ENCODE measurements around the gene LDLRAP1. TPM values are rescaled to one million over a fixed set of nuclear protein-coding genes. Genes with fewer than 3 reads are reported as not detected.

The LDLRAP1 gene
- total RNA-seq, 1 experiment from 2014 or later = 26.0 TPM

DNA sequence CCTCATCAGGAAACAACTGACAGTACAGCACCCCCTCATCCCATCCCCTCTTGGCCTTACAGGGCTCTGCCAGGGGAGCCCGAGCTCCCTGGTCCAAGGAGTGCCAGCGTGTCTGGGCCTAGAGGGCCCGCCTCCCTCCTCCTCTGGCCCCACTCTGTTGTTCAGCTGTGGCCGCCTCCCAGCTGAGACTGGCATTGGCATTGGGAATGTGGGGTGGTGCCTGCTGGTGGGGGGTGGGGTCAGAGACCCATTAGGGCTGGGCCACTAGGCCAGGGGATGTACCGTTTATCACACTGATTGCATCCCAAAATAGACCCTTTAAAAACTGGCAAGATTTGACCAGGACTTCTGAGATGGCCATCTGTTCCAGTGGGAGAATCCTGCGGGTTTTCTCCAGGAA lies 1.4 kb downstream of the LDLRAP1 start:
- RAD21 ChIA-PET (ENCODE audit: low non-redundant PET in 1 of 2, low total read pairs in 2 of 2, uncharacterized antibody in 2 of 2, unreplicated experiment in 2 of 2) = no interaction called here
- ATAC-seq (peak; percentile 49), DNase-seq (ENCODE audit: low read depth, low spot score) (no peak)
- intact Hi-C loops (cut with micrococcal nuclease) = loop anchor here (10.0 kb wide), 1 partner anchor 450 kb away; the partner anchor contains the start of gene PAFAH2
- Histone ChIP-seq H3K79me2 (ENCODE audit: insufficient read depth, low read length) (peaks cover 30% of the 10 kb centered on the region), H3K27ac (ENCODE audit: low read depth, low read length) (peak overlapping the region; percentile 83; the same call in 1 of the 2 replicates), H3K4me3 (replicated peaks in 1 of 2; ENCODE audit: low read depth in 1 of 2, low read length in 2 of 2) (peak overlapping the region; percentile 61 to 86), H3K4me2 (ENCODE audit: low read length) (peak overlapping the region; percentile 98), H3K27me3 (ENCODE audit: insufficient read depth, low read length) (no peaks in the 10 kb centered on the region), H3K4me1 (ENCODE audit: control insufficient read depth in 1 of 2, insufficient read depth in 2 of 2, low read length in 2 of 2) (peaks cover 32 to 47% of the 10 kb centered on the region in 2 experiments), H3K36me3 (ENCODE audit: control insufficient read depth in 1 of 2, insufficient read depth in 2 of 2, low read length in 2 of 2) (no peaks in the 10 kb centered on the region), H3K9me3 (ENCODE audit: control insufficient read depth in 1 of 2, insufficient read depth in 1 of 2, low read depth in 1 of 2, low read length in 2 of 2) (no peaks in the 10 kb centered on the region), H4K20me1 (ENCODE audit: insufficient read depth) (no peaks in the 10 kb centered on the region; the same call in 1 of the 2 replicates), H3K9me2 (ENCODE audit: insufficient read depth) (no peaks in the 10 kb centered on the region), H3K9ac (ENCODE audit: low read length) (peak overlapping the region; percentile 79), H2AFZ (ENCODE audit: low read depth, low read length, poor library complexity, severe bottlenecking) (no peak overlapping the region)
- BruUV-seq (replicated peaks) = no TSS peak
- TF ChIP-seq YY1 (IDR thresholded peaks at IDR 0.05; ENCODE audit: extremely low read depth, insufficient replicate concordance, low read depth, low read length) (peak; percentile 22), ZNF274 (IDR thresholded peaks at IDR 0.05; ENCODE audit: low read depth, low read length) (no peak), ZFX (IDR thresholded peaks at IDR 0.05) (no peak), POLR2AphosphoS5 (IDR thresholded peaks at IDR 0.05; ENCODE audit: low read depth, low read length) (0 out of 2 replicates have a peak, but pooled peaks have one; percentile 18), CEBPB (IDR thresholded peaks at IDR 0.05; ENCODE audit: low read depth) (no peak), SIN3A (IDR thresholded peaks at IDR 0.05; ENCODE audit: low read depth) (no peak), CBX3 (IDR thresholded peaks at IDR 0.05; ENCODE audit: low read depth) (no peak)
- POLR2A ChIA-PET = no interaction called here
- CTCF ChIA-PET = no interaction called here

DNA sequence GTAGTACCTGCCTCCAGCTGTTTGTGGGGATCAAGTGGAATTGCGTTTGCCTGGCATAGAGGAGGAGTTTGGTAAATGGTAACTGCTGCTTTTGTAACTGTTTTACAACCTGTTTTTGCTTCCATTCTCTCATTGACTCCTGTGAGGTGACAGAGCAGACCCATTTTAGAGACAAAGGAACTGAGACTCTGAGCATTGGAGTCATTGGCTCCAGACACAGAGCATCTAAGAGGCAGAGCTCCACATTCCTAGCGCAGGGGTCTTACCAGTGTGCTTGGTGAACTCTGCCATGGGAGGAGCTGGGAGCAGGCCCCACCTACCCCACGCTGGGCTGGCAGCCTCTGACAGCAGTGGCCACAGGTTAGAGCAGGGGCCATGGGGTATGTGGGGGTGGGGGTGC lies 2.4 kb downstream of the LDLRAP1 start:
- DNase-seq (ENCODE audit: low read depth, low spot score) (no peak), ATAC-seq (no peak)
- ChIA-PET POLR2A (no interaction called here), CTCF (no interaction called here), RAD21 (ENCODE audit: low non-redundant PET in 1 of 2, low total read pairs in 2 of 2, uncharacterized antibody in 2 of 2, unreplicated experiment in 2 of 2) (no interaction called here)
- no peak overlapping the region for H3K9ac ChIP-seq (ENCODE audit: low read length)
- TF ChIP-seq POLR2AphosphoS5 (IDR thresholded peaks at IDR 0.05; ENCODE audit: low read depth, low read length) (no peak), SIN3A (IDR thresholded peaks at IDR 0.05; ENCODE audit: low read depth) (no peak), EGR1 (IDR thresholded peaks at IDR 0.05; ENCODE audit: low read depth) (no peak), EZH2phosphoT487 (IDR thresholded peaks at IDR 0.05; ENCODE audit: borderline replicate concordance) (no peak), EZH2 (IDR thresholded peaks at IDR 0.05) (no peak)
- TF ChIP-seq, protein P1, sequence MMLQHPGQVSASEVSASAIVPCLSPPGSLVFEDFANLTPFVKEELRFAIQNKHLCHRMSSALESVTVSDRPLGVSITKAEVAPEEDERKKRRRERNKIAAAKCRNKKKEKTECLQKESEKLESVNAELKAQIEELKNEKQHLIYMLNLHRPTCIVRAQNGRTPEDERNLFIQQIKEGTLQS (IDR thresholded peaks at IDR 0.05) = no peak
- no peaks in the 10 kb centered on the region; the same call in 1 of the 2 replicates for H4K20me1 ChIP-seq (ENCODE audit: insufficient read depth)
- no peaks in the 10 kb centered on the region for H3K27me3 ChIP-seq (ENCODE audit: insufficient read depth, low read length)
- H3K9me3 ChIP-seq (ENCODE audit: control insufficient read depth in 1 of 2, insufficient read depth in 1 of 2, low read depth in 1 of 2, low read length in 2 of 2) = no peaks in the 10 kb centered on the region
- peaks cover 37% of the 10 kb centered on the region for H3K79me2 ChIP-seq (ENCODE audit: insufficient read depth, low read length)
- H3K27ac ChIP-seq (ENCODE audit: low read depth, low read length) = no peak overlapping the region
- intact Hi-C loops (cut with micrococcal nuclease) = loop anchor here (10.0 kb wide), 1 partner anchor 449 kb away; the partner anchor contains the start of gene PAFAH2
- no TSS peak for BruUV-seq (replicated peaks)
- H3K4me1 ChIP-seq (ENCODE audit: control insufficient read depth in 1 of 2, insufficient read depth in 2 of 2, low read length in 2 of 2) = peaks cover 41 to 57% of the 10 kb centered on the region in 2 experiments
- no peak overlapping the region for H2AFZ ChIP-seq (ENCODE audit: low read depth, low read length, poor library complexity, severe bottlenecking)
- no peaks in the 10 kb centered on the region for H3K36me3 ChIP-seq (ENCODE audit: control insufficient read depth in 1 of 2, insufficient read depth in 2 of 2, low read length in 2 of 2)
- no peak overlapping the region for H3K4me2 ChIP-seq (ENCODE audit: low read length)
- H3K4me3 ChIP-seq (replicated peaks in 1 of 2; ENCODE audit: low read depth in 1 of 2, low read length in 2 of 2) = no peak overlapping the region
- H3K9me2 ChIP-seq (ENCODE audit: insufficient read depth) = no peaks in the 10 kb centered on the region

Measured in HCT116 (cell line).